ENCODE results near the gene LAMC2. TPM values are rescaled to one million over a fixed set of nuclear protein-coding genes. Genes with fewer than 3 reads are reported as not detected.

The LAMC2 gene
- total and polyA plus RNA-seq, 10 of the 15 experiments (the other 5 are each of a cell fraction or from before 2014, with no cell fraction given) = 0.27 to 1.5 (median 0.92) TPM

GRCh38 chr1:183235503-183235902 lies 49.4 kb downstream of the LAMC2 start:
- WGBS (ENCODE audit: insufficient coverage, insufficient replicate concordance, low lambda C conversion rate, missing lambda C conversion rate) = 69% methylated on average over 14 of the region's 14 CpGs
- ChIA-PET SMC1A (ENCODE audit: uncharacterized antibody, unreplicated experiment) (interaction anchor here (0.7 to 1.4 kb wide), 8 partner anchors 10 to 308 kb away, joined by 3 to 5 read pairs (median 3); no protein-coding TSS in a partner anchor), POLR2A (no interaction called here), CTCF (interaction anchor here (0.7 to 1.4 kb wide), 3 partner anchors 10 to 280 kb away, joined by 3 to 5 read pairs (median 3); no protein-coding TSS in a partner anchor), RAD21 (ENCODE audit: unreplicated experiment) (interaction anchor here (1.0 kb wide), 1 partner anchor 42 kb away, joined by 3 read pairs; no protein-coding TSS in a partner anchor)
- BruUV-seq (replicated peaks) = no TSS peak
- in situ Hi-C loops (cut with MboI) = no loop called here
- Histone ChIP-seq H3K9me3 (replicated peaks; ENCODE audit: control insufficient read depth, insufficient read depth, low read length) (no peaks in the 10 kb centered on the region), H4K20me1 (ENCODE audit: control insufficient read depth, insufficient read depth) (no peaks in the 10 kb centered on the region), H3K27me3 (replicated peaks in 1 of 2; ENCODE audit: control insufficient read depth in 2 of 2, insufficient read depth in 2 of 2, low read length in 1 of 2) (no peaks in the 10 kb centered on the region), H3K27ac (ENCODE audit: control insufficient read depth, insufficient read depth) (no peak overlapping the region), H3K4me2 (ENCODE audit: control insufficient read depth, insufficient read depth) (no peak overlapping the region), H3K4me3 (no peak overlapping the region), H3K36me3 (ENCODE audit: control insufficient read depth in 2 of 2, insufficient read depth in 2 of 2, low read length in 1 of 2) (no peaks in the 10 kb centered on the region), H2AFZ (ENCODE audit: control insufficient read depth, low read depth, low read length) (no peak overlapping the region), H3K4me1 (ENCODE audit: control insufficient read depth, insufficient read depth, low read length) (no peaks in the 10 kb centered on the region; the same call in 1 of the 2 replicates), H3K9ac (ENCODE audit: control insufficient read depth, insufficient read depth, low read length) (no peak overlapping the region), H3K79me2 (ENCODE audit: control insufficient read depth, insufficient read depth, low read length) (no peaks in the 10 kb centered on the region)
- TF ChIP-seq, protein P1, sequence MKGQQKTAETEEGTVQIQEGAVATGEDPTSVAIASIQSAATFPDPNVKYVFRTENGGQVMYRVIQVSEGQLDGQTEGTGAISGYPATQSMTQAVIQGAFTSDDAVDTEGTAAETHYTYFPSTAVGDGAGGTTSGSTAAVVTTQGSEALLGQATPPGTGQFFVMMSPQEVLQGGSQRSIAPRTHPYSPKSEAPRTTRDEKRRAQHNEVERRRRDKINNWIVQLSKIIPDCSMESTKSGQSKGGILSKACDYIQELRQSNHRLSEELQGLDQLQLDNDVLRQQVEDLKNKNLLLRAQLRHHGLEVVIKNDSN (IDR thresholded peaks at IDR 0.05; ENCODE audit: borderline replicate concordance, extremely low read length, insufficient read depth, low read depth, low read length) = no peak
- TF ChIP-seq CREB1 (IDR thresholded peaks at IDR 0.05; ENCODE audit: low read depth) (no peak), FOXK2 (IDR thresholded peaks at IDR 0.05) (no peak), DPF2 (IDR thresholded peaks at IDR 0.05) (no peak)
- DNase-seq (ENCODE audit: low read depth, low spot score) = no peak
- no peak for FAIRE-seq
- intact Hi-C loops (cut with micrococcal nuclease; ENCODE audit: unreplicated experiment) = no loop called here
- no peak for ATAC-seq

DNA sequence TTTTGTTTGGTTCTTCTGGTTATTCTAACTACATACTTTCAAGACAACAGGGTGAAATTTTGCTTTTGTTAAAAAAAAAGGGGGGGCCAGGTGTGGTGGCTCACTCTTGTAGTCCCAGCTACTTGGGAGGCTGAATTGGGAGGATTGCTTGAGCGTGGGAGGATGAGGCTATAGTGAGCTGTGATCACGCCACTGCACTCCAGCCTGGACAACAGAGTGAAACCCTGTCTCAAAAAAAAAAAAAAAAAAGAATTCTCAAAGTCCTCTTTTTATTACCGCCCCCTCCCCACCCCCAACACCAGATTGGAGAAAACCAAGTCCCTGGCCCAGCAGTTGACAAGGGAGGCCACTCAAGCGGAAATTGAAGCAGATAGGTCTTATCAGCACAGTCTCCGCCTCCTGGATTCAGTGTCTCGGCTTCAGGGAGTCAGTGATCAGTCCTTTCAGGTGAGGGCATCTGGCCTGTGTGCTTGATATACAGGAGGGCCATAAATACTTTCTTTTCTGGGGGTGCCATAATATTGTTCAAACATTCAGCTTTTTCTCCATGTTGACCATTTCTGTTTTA lies 50.2 kb downstream of the LAMC2 start:
- CTCF ChIA-PET = no interaction called here
- Histone ChIP-seq H3K27ac (ENCODE audit: control insufficient read depth, insufficient read depth) (no peak overlapping the region), H3K27me3 (replicated peaks in 1 of 2; ENCODE audit: control insufficient read depth in 2 of 2, insufficient read depth in 2 of 2, low read length in 1 of 2) (no peaks in the 10 kb centered on the region), H2AFZ (ENCODE audit: control insufficient read depth, low read depth, low read length) (no peak overlapping the region), H3K79me2 (ENCODE audit: control insufficient read depth, insufficient read depth, low read length) (no peaks in the 10 kb centered on the region), H3K4me2 (ENCODE audit: control insufficient read depth, insufficient read depth) (no peak overlapping the region), H3K9ac (ENCODE audit: control insufficient read depth, insufficient read depth, low read length) (no peak overlapping the region), H3K36me3 (ENCODE audit: control insufficient read depth in 2 of 2, insufficient read depth in 2 of 2, low read length in 1 of 2) (no peaks in the 10 kb centered on the region), H3K4me3 (no peak overlapping the region), H4K20me1 (ENCODE audit: control insufficient read depth, insufficient read depth) (no peaks in the 10 kb centered on the region), H3K4me1 (ENCODE audit: control insufficient read depth, insufficient read depth, low read length) (no peaks in the 10 kb centered on the region; the same call in 1 of the 2 replicates), H3K9me3 (replicated peaks; ENCODE audit: control insufficient read depth, insufficient read depth, low read length) (no peaks in the 10 kb centered on the region)
- POLR2A ChIA-PET = no interaction called here
- RAD21 ChIA-PET (ENCODE audit: unreplicated experiment) = no interaction called here
- no TSS peak for BruUV-seq (replicated peaks)
- in situ Hi-C loops (cut with MboI) (no loop called here), intact Hi-C loops (cut with micrococcal nuclease; ENCODE audit: unreplicated experiment) (no loop called here)
- TF ChIP-seq TARDBP (IDR thresholded peaks at IDR 0.05; ENCODE audit: borderline replicate concordance) = no peak
- no peak for TF ChIP-seq CBX3 (IDR thresholded peaks at IDR 0.05; ENCODE audit: borderline replicate concordance, low read depth)
- no peak for TF ChIP-seq SMAD5 (IDR thresholded peaks at IDR 0.05; ENCODE audit: low read depth)
- TF ChIP-seq SPI1 (IDR thresholded peaks at IDR 0.05; ENCODE audit: borderline replicate concordance, insufficient read depth, low read depth, low read length) = no peak
- no peak for TF ChIP-seq EP300 (IDR thresholded peaks at IDR 0.05; ENCODE audit: borderline replicate concordance in 1 of 2, control insufficient read depth in 1 of 2, low read depth in 2 of 2, low read length in 2 of 2)
- TF ChIP-seq PML (IDR thresholded peaks at IDR 0.05; ENCODE audit: low read length) = no peak
- TF ChIP-seq SIN3A (IDR thresholded peaks at IDR 0.05; ENCODE audit: low read depth, low read length) = no peak
- ATAC-seq = no peak
- SMC1A ChIA-PET (ENCODE audit: uncharacterized antibody, unreplicated experiment) = no interaction called here
- WGBS (ENCODE audit: insufficient coverage, insufficient replicate concordance, low lambda C conversion rate, missing lambda C conversion rate) = 55% methylated on average over 6 of the region's 6 CpGs
- no peak for FAIRE-seq
- no peak for DNase-seq (ENCODE audit: low read depth, low spot score)
